DMS 273 treated with DMSO at 0.1 percent for 48 hours (cell line): ENCODE data around the gene SAMD13.
"Not testable (repeated sequence)": the region's sequence is repeated elsewhere in the genome, so short reads cannot be mapped to it uniquely, and the experiment has no call there.

ENCODE experiments used
- DNase-seq: peaks from one replicate; lab custom pipeline; 2025; lab: John Stamatoyannopoulos, UW

Gene SAMD13

GRCh38 chr1:84286071-84286470 lies 15.4 kb upstream of the SAMD13 start:
- no peak for DNase-seq

GRCh38 chr1:84287389-84287788 lies 14.1 kb upstream of the SAMD13 start:
- DNase-seq = not testable (repeated sequence)

- DNase-seq = no peak
These were observed 12.2 kb upstream of the SAMD13 start for GRCh38 chr1:84289169-84289785.

- DNase-seq = no peak
These were observed 9.4 kb upstream of the SAMD13 start for GRCh38 chr1:84291882-84292655.

- DNase-seq = no peak
These were observed 7.7 kb upstream of the SAMD13 start for GRCh38 chr1:84293766-84294165.

DNA sequence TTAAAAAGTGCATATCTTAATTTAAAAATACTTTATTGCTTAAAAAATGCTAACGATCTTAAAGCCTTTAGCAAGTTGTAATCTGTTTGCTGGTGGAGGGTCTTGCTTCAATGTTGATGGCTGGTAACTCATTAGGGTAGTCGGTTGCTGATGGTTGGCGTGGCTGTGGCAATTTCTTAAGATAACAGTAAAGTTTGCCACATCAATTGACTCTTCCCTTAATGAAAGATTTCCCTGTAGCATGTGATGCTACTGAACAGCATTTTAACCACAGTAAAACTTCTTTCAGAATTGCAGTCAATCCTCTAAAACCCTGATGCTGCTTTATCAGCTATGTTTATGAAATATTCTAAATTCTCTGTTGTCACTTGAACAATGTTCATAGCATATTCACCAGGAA lies 6.8 kb upstream of the SAMD13 start:
- DNase-seq = no peak

DNA sequence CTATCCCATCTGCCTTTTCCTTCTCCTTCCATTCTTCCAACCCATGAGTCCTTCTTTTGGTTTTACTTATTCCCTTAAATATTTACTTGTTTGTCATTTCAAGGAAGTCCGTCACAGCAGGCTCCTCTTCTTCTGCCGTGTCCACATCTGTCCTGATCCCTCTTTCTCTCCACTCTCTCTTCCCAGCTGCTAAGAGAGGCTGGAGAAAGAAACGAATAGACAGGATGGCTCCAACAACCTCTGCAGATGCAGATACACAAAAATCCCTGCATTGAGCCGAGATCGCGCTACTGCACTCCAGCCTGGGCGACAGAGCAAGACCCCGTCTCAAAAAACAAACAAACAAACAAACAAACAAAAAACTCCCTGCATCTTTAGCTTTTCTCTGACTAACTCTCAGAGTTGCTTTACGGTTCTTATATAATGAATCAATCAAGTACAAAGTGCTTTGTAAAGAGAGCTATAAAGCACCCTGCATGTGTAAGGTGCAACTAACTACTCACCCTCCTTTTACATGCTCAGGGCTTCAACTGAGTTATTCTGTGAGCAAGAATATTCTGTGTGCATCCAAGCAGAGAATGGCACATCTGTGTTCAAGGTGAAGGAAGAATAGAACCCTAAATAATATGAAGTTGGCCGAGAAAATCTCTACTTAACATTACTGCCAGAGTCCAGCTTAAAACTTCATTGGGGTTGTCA lies 3.8 kb upstream of the SAMD13 start:
- no peak for DNase-seq

DNA sequence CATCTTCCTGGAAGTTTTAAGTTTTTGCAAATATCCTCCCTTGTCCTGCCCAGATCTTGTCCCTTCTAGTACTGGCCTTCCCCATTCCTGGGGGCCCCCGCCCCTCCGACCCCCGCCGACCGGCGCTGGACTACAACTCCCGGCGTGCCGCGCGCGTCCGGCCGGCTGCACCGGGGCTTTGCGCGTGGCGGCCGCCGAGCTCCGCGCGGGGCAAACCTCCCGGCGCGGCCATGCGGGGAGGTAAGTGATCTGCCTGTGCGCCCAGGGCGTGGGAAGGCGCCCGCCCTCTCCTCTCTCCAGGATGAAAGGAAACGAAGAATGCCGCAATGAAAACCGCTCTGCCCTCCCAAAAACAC lies 3.2 kb upstream of the SAMD13 start:
- DNase-seq = no peak

GRCh38 chr1:84298684-84299535 lies 2.6 kb upstream of the SAMD13 start:
- DNase-seq = peak; percentile 47

- DNase-seq = no peak
These were observed 1.9 kb upstream of the SAMD13 start for GRCh38 chr1:84299536-84300170.

DNA sequence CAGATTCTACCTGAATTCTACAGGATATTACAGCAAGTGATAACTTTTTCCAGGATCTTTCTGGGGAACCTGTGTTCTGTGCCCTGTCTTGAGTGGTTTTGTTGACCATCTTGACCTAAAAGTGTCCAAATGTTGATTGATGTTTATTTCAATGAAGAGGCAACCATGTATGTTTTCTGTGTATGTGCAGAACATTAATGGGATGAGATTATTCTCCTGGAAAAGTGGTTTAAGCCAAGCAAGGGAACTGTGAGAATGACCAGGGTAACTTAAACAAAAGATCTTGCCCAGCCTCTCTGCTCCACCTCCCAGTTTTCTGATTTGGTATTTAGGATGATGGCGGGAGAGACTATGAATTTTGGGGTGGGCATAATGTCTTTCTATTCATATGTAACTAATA lies 1.0 kb upstream of the SAMD13 start:
- DNase-seq = no peak

GRCh38 chr1:84301785-84302385 lies 377 bp downstream of the SAMD13 start:
- DNase-seq = peak; percentile 12

GRCh38 chr1:84303314-84303830 lies 1.9 kb downstream of the SAMD13 start:
- no peak for DNase-seq

GRCh38 chr1:84307398-84307797 lies 5.9 kb downstream of the SAMD13 start:
- no peak for DNase-seq

DNA sequence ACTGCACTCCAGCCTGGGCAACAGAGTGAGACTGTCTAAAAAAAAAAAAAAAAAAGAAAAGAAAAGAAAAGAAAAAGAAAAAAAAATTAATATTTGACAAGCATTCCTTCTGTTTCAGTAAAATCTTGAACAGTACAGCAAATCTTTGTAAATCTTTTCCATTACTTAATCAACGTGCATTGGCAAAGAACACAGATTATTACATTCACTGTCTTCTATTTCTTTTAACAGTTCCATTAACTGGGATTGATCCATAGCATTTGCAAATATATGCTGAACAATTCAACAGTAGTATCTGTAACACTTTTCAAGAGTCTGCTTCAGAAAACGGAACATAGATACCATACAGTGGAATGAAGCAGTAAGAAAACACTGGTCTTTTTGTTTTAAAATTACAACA lies 9.8 kb downstream of the SAMD13 start:
- no peak for DNase-seq

DNA sequence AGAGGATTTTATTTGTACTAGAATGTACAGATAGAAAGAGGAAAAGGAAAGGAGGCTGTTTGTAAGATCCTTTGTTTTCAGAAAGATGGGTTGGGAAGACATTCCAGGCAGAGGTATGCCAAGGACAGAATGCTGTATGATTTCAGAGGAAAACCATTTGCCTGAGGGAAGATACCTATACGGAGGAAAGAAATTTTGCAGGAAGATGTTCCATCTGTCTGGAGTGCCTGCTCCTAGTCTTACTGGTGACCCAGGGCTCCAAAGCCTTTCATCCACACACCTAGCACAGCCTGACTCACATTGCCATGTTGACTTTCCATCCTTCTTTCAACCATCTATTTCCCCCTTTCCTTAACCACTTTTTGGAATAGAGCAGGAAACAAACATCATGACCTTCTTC lies 18.2 kb downstream of the SAMD13 start:
- no peak for DNase-seq

- no peak for DNase-seq
These were observed 26.3 kb downstream of the SAMD13 start for GRCh38 chr1:84327830-84328229.

GRCh38 chr1:84330125-84330984 lies 28.8 kb downstream of the SAMD13 start:
- no peak for DNase-seq

- no peak for DNase-seq
These were observed 38.0 kb downstream of the SAMD13 start for GRCh38 chr1:84339503-84339902.

DNA sequence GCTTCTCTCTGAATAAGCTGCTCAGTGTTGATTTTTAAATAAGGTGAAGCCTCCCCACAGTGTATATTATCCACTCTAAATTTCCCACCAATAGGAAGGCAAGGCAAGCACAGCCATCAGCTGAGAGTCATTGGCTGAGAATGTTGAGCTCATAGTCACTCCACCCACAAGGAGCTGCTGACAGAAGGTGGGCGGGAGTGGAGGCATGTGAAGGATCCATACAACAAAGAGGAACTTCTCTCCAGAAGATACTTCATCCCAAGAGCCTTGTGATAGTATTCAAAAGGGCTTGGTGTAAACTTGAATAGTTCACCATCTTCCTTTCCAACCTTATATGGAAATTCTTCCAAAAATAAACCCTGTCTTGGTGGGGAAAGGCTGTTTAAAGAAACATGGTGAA lies 42.8 kb downstream of the SAMD13 start:
- DNase-seq = no peak
